Tibial artery (tissue), 4 donors: ENCODE results near the gene SDK2.

Experiments
- DNase-seq, 2 donors: peaks; one replicate each; pipeline ENCODE4 v3.0.0-alpha.2; 2019
- H3K27ac ChIP-seq, 2 donors: fragments of 200-600 bp; sonication (generic) in 1 of 2; 1 replicate in 1 of 2; 2 replicates in 1 of 2; pipeline ENCODE4 v1.5.1; 2018 to 2019; ENCODE audit warnings: mild to moderate bottlenecking in 1 of 2
- H3K27me3 ChIP-seq, 2 donors: fragments of 200-600 bp; sonication (generic) in 1 of 2; one replicate each; pipeline versions ENCODE4 v1.5.1 to v1.6.0; 2016 to 2019
- H3K36me3 ChIP-seq, 3 donors: fragments of 200-600 bp; sonication (generic) in 2 of 3; one replicate each; pipeline ENCODE4 v1.5.1; 2016 to 2019; ENCODE audit warnings: mild to moderate bottlenecking in 2 of 3
- H3K4me1 ChIP-seq, 4 donors: fragments of 200-600 bp; sonication (generic) in 2 of 4; 1 replicate in 3 of 4; 2 replicates in 1 of 4; pipeline ENCODE4 v1.5.1; 2016 to 2019
- H3K4me3 ChIP-seq, 2 donors: fragments of 200-600 bp; sonication (generic) in 1 of 2; 1 replicate in 1 of 2; 2 replicates in 1 of 2; pipeline ENCODE4 v1.5.1; 2018 to 2019; ENCODE audit warnings: mild to moderate bottlenecking in 2 of 2
- H3K9me3 ChIP-seq, 3 donors: fragments of 200-600 bp; sonication (generic) in 1 of 3; one replicate each; pipeline ENCODE4 v1.5.1; 2016 to 2019
- intact Hi-C: fragments of 100-400 bp; cut with DNase I; formaldehyde crosslinking; loops from one replicate; pipeline ENCODE4 v1.15.0; 2023; ENCODE audit warnings: low total_unique reads
- TF ChIP-seq, protein P1 (sequence below), 2 experiments: fragments of 200-600 bp in 1 of 2; fragments of 450-650 bp in 1 of 2; IDR thresholded peaks; one replicate each; pipeline ENCODE4 v1.5.1; 2017 to 2019; ENCODE audit warnings: antibody characterized with exemption in 2 of 2, mild to moderate bottlenecking in 1 of 2, moderate library complexity in 1 of 2

Gene SDK2

DNA sequence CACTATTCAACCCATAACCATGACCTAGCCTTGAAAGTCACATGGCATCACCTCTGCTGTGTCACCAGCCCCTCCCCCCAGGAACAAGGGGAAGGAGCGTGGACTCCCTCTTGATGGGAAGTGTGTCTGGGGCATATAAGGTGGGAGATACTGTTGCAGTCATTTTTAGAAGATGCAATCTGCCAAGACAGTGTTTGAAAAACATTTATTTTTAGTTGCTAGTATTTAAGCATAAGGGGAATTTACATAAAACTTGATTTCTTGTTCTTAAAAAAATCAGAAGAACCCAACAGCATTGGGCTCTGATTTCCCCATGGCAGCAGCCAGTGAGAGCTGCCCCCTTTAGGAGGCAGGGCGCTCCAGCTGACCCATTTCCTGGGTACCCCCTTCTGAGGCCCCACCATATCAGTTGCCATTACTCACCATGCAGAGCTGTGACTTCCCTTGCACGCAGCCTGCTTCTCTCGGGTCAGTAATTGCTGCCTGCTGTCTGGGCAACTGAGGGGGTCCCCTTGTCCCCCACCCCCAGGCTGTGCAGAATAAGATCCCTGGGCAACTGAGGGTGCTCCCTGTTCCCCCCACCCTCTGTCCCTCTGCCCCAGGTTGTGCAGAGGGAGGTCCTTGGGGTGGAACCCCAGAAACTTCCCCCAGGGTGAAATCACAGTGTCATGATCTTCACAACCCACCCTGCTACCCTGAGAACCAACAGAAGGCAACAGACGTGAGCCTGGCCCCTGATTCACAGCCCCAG is 320.7 kb downstream of the SDK2 start:
- Histone ChIP-seq H3K27ac (no peak overlapping the region), H3K4me1 (peaks cover 0 to 6% (median 0%) of the 10 kb centered on the region in 4 donors), H3K27me3 (peaks cover 0 to 30% of the 10 kb centered on the region in 2 donors), H3K9me3 (peaks cover 0 to 5% (median 0%) of the 10 kb centered on the region in 3 donors), H3K36me3 (no peaks in the 10 kb centered on the region), H3K4me3 (no peak overlapping the region)
- TF ChIP-seq, protein P1, sequence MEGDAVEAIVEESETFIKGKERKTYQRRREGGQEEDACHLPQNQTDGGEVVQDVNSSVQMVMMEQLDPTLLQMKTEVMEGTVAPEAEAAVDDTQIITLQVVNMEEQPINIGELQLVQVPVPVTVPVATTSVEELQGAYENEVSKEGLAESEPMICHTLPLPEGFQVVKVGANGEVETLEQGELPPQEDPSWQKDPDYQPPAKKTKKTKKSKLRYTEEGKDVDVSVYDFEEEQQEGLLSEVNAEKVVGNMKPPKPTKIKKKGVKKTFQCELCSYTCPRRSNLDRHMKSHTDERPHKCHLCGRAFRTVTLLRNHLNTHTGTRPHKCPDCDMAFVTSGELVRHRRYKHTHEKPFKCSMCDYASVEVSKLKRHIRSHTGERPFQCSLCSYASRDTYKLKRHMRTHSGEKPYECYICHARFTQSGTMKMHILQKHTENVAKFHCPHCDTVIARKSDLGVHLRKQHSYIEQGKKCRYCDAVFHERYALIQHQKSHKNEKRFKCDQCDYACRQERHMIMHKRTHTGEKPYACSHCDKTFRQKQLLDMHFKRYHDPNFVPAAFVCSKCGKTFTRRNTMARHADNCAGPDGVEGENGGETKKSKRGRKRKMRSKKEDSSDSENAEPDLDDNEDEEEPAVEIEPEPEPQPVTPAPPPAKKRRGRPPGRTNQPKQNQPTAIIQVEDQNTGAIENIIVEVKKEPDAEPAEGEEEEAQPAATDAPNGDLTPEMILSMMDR (IDR thresholded peaks at IDR 0.05) = no peak
- intact Hi-C loops = loop anchor here (10.0 kb wide), 1 partner anchor 49 kb away; no protein-coding TSS in a partner anchor
- no peak for DNase-seq

DNA sequence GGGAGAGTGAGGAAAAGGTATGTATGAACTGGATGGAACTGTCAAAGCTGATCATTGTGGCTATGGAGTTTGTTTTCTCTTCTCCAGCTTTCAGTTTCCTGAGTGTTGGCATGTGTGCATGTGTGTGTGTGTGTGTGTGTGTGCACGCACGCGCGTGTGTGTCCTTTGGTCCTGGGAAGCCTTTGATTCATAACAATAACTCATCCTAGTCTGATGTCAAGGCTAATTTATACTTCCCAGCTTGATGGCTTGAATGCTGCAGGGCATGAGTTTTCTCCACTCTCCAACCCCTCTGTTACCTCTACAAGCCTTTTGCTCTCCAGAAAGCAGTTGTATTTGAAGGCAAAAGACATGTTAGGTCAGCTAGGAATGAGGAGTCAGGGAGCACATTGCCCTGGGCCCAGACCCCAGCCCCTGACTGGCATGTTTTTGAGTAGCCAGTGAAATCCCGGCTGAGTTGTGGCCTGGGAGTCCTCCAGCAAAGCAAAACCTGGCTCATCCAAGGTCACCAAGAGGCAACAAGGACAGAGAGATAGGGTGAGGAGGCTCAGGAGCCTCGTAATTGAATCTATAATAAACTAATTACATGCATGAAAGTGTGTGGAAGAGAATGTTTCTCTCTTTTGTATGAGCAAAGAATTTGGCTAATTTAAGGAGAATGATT is 323.5 kb downstream of the SDK2 start:
- Histone ChIP-seq H3K4me3 (no peak overlapping the region), H3K27me3 (peaks cover 0 to 23% of the 10 kb centered on the region in 2 donors), H3K9me3 (peaks cover 0 to 5% (median 0%) of the 10 kb centered on the region in 3 donors), H3K27ac (no peak overlapping the region), H3K36me3 (no peaks in the 10 kb centered on the region), H3K4me1 (peaks cover 0 to 13% (median 3%) of the 10 kb centered on the region in 4 donors)
- TF ChIP-seq, protein P1 (IDR thresholded peaks at IDR 0.05) = no peak
- intact Hi-C loops = loop anchor here (10.0 kb wide), 1 partner anchor 46 kb away; no protein-coding TSS in a partner anchor
- no peak for DNase-seq

DNA sequence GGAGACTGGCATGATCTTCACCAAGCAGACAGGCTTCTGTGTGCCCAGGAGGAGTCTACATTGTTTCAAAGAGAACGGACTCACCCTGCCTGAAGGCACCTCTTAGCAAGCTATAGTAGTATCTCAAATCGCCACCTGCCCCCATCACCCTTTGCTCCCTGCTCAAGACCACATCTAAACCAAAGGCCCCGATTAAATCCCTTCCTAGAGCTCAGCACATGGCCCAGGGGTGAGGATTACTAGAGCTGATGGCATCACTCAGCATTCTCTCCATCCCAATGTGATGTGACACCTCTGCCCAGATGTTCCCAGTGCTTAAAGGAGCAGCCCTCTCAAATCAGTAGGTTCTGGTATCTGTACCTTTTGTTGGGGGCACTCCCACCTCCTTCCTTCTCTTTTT is 324.5 kb downstream of the SDK2 start:
- H3K4me1 ChIP-seq = peaks cover 0 to 7% (median 3%) of the 10 kb centered on the region in 4 donors
- H3K27me3 ChIP-seq = peaks cover 0 to 18% of the 10 kb centered on the region in 2 donors
- H3K9me3 ChIP-seq = peaks cover 0 to 5% (median 0%) of the 10 kb centered on the region in 3 donors
- TF ChIP-seq, protein P1 (IDR thresholded peaks at IDR 0.05) = no peak
- no peak for DNase-seq
- H3K27ac ChIP-seq = no peak overlapping the region
- intact Hi-C loops = loop anchor here (10.0 kb wide), 1 partner anchor 45 kb away; no protein-coding TSS in a partner anchor
- no peak overlapping the region for H3K4me3 ChIP-seq
- no peaks in the 10 kb centered on the region for H3K36me3 ChIP-seq

DNA sequence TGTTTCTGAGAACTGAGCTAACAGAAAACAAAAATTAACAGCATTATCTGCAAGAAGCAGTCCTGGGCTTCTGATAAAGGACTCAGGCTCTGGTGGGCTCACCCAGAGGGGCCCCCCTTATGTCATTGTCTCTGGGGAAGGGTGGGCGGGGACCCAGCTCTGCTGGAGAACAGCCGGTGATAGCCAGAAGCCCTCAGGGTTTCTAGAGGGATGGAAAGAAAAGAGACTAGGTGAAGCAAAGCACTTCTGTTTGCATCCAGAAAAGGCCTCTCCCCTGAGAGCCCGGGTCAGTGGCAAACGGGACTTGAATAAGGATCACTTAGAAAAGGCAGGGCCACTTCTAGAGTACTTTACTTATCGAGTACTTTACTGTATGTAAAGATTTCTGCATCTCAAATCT is 325.4 kb downstream of the SDK2 start:
- Histone ChIP-seq H3K4me1 (peaks cover 0 to 7% (median 3%) of the 10 kb centered on the region in 4 donors), H3K4me3 (no peak overlapping the region), H3K27me3 (peaks cover 0 to 9% of the 10 kb centered on the region in 2 donors), H3K9me3 (peaks cover 0 to 5% (median 0%) of the 10 kb centered on the region in 3 donors), H3K36me3 (no peaks in the 10 kb centered on the region), H3K27ac (no peak overlapping the region)
- TF ChIP-seq, protein P1 (IDR thresholded peaks at IDR 0.05) = no peak
- intact Hi-C loops = no loop called here
- no peak for DNase-seq

DNA sequence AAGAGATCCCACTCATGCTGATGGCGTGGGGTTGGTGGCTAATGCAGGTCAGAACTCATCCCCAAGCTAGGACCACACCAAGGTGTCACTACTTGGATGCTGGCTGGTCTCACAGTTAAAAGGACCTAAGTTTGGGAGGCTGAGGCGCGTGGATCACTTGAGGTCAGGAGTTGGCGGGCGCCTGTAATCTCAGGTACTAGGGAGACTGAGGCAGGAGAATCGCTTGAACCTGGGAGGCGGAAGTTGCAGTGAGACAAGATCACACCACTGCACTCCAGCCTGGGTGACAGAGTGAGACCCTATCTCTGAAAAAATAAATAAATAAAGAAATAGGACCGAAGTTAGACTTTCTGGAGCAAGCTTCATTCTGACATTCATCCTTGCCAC is 325.8 kb downstream of the SDK2 start:
- H3K27ac ChIP-seq = no peak overlapping the region
- intact Hi-C loops = no loop called here
- no peak for DNase-seq

More for the DNA sequence above, 325.8 kb downstream of the SDK2 start:
- Histone ChIP-seq H3K4me3 (no peak overlapping the region), H3K9me3 (peaks cover 0 to 5% (median 0%) of the 10 kb centered on the region in 3 donors), H3K36me3 (no peaks in the 10 kb centered on the region), H3K27me3 (peaks cover 0 to 5% of the 10 kb centered on the region in 2 donors), H3K4me1 (peaks cover 0 to 7% (median 3%) of the 10 kb centered on the region in 4 donors)
- TF ChIP-seq, protein P1 (IDR thresholded peaks at IDR 0.05) = no peak
